Subcutaneous adipose tissue (tissue), 4 donors: ENCODE measurements around the gene GGNBP2. TPM values are rescaled to one million over a fixed set of nuclear protein-coding genes. Genes with fewer than 3 reads are reported as not detected.

Source experiments
- total RNA-seq, 4 donors: library from RNA; depleted of rRNA; stranded (reverse); fragments of >200 nt; gene quantifications; one replicate each; pipeline ENCODE4 v1.1.0, GENCODE V29; 2016
- TF ChIP-seq, protein P1 (sequence below): fragments of 450-650 bp; IDR thresholded peaks from one replicate; pipeline ENCODE4 v1.5.1; 2016; ENCODE audit warnings: low read depth, mild to moderate bottlenecking, control low read depth, antibody characterized with exemption, moderate library complexity

The GGNBP2 gene
- total RNA-seq, 4 donors from 2014 or later = 64.1 to 96.5 (median 91.7) TPM

DNA sequence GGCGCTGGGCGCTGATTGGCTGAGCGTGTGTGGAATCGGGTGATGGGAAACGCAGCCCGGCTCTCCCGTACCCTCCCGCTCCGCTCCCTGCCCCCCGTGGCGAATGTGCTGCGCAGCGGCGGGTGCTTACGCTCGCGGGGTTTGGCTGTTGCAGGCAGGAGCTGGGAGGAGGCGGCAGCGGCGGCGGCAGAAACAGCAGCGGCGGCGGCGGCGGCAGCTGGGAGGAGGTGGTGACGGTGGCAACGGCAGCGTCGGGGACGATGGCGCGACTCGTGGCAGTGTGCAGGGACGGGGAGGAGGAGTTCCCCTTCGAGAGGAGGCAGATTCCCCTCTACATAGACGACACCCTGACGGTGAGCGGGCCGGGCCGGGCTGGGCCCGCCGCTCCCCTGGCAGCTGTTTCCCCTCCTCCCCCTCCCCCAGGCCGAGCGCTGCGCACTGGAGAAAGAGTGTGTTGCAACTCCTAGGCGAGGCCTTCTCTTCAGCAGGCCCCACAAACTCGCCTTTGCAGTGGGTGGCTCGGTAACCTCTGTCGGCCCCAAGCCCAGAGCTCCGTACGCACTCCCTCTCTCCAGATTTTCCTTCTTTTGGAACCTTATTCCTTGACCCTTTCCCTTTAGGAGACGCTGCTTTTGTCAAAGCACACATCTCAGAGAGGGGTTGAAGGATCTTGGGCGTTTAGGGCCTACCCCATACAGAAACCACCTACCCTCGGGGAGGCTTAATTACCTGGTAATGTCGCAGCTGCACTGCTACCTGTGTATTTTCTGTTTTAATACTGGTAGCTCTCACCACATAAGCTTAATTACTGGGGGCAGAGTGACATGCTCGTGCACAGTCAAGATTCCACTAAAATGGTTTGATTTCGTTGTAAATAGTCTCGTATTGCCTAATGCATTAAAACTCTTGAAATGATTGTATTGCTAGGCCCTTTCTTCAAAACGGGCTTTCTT lies 1.0 kb downstream of the GGNBP2 start:
- TF ChIP-seq, protein P1, sequence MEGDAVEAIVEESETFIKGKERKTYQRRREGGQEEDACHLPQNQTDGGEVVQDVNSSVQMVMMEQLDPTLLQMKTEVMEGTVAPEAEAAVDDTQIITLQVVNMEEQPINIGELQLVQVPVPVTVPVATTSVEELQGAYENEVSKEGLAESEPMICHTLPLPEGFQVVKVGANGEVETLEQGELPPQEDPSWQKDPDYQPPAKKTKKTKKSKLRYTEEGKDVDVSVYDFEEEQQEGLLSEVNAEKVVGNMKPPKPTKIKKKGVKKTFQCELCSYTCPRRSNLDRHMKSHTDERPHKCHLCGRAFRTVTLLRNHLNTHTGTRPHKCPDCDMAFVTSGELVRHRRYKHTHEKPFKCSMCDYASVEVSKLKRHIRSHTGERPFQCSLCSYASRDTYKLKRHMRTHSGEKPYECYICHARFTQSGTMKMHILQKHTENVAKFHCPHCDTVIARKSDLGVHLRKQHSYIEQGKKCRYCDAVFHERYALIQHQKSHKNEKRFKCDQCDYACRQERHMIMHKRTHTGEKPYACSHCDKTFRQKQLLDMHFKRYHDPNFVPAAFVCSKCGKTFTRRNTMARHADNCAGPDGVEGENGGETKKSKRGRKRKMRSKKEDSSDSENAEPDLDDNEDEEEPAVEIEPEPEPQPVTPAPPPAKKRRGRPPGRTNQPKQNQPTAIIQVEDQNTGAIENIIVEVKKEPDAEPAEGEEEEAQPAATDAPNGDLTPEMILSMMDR = no peak

DNA sequence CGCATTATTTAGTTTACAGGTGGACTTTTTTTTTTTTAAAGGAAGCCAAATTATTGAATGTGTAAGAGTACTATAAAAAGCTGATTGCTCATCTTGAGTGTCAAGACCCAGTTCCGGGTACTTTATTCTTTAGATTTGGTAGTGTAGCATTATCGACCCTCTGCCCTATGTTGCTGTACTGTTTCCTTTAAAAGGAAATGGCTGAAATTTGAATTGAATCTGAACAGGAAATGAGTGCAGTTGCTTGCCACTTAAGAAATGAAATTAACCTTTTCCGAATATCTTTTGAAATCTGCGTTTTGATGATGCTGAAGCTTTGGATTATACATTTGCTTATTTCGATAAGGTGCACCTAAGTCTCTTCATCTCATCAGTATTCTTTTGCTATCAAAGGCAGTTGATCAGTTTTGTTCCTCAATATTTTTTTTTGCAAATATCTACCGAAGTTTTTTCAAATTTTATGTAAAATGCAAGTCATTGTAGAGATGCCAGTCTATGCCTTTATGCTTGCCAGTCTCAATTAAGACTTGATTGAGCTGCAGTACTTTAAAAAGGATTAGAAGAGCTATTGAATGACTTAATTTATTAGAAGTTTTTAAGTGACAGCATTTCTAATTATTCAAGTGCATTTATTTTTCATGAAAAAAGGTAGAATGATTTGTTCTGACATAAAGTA lies 1.8 kb downstream of the GGNBP2 start:
- TF ChIP-seq, protein P1 = no peak

DNA sequence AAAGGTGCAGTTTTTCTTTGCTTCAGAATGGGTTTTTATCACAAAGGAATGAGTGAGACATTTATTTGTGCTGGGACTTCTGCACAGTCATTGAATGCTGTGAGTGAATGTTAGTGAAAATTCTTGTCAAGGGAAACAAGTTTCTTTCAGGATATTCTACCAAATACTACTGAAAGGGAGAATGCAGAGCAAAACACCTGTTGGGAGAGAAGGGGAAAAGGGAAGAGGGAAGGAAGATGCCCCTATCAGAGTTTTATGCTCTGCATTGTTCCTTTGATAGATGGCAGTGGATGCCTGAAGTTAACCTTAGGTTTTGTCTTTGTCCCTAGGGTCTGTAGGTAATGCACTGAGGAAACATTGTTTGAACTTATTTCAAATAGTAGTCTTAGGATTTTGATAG lies 3.1 kb downstream of the GGNBP2 start:
- TF ChIP-seq, protein P1 = no peak

DNA sequence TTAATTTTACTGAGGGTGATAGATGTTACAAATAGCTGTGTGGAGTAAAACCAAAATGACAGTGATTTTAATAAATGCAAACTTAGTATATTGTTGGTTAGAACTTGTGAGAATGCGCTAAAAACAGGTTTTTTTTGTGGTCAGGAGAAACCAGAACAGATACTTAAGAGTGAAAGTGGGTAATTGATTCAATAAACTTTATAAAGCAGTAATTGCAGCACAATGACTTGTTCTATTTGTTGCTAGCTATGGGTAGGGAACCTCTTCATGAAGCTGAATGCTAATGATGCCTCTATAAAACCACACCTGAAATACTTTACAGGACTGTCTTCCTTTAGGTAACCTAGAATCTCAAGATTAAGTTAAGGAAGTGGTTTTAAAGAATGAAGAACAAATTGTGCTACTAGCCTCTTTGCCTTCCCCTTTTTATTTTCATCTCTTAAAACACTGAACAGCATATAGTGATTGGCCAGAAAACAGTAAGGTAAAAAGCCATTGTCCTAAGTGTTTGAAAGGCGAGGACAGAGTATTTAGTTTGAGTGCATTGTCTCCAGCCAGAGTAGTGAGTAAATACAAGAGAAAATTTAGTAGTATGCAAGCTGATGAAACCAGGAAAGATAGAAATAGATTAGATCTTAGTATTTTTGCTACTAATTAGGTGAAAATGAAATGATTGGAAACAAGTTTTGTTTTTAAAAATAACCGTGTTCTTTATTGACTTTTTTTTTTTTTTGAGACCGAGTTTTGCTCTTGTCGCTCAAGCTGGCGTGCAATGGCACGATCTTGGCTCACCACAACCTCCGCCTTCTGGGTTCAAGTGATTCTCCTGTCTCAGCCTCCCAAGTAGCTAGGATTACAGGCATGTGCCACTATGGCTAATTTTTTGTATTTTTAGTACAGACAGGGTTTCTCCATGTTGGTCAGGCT lies 6.0 kb downstream of the GGNBP2 start:
- TF ChIP-seq, protein P1 = no peak

DNA sequence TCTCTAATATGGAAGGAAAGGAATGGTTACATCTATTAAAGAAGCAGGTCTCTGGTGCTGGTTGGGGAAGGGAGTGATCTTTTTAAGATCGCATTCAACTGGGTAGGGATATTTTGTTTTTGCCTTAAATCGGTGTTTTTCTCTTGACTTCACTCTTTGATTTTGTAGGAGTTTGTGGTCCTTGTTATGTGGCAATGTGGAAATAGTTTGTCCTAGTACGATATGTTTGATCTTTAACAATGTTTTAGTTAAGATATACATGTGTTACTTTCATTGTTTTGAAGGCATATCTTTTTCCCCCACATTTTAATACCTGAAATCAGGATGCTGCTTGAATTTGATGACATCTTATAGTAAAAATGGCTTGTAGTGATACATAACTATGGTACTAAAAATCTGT lies 8.7 kb downstream of the GGNBP2 start:
- TF ChIP-seq, protein P1 = no peak

DNA sequence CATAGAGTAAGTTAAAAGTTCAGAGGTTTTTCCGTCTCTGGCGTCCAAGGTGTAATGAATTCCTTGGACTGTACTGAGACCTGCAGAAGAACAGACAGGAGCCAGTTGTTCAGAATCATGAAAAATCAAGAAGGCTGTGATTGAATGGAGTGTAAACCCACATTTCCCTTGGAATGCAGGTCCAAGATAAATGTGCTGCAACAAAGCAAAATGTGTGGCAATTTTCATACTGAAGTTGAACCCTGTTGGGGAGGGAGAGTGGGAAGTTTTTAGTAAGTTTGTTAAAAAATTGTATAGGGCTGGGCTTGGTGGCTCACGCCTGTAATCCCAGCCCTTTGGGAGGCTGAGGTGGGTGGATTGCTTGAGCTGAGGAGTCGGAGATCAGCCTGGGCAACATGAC lies 21.4 kb downstream of the GGNBP2 start:
- TF ChIP-seq, protein P1 = no peak

DNA sequence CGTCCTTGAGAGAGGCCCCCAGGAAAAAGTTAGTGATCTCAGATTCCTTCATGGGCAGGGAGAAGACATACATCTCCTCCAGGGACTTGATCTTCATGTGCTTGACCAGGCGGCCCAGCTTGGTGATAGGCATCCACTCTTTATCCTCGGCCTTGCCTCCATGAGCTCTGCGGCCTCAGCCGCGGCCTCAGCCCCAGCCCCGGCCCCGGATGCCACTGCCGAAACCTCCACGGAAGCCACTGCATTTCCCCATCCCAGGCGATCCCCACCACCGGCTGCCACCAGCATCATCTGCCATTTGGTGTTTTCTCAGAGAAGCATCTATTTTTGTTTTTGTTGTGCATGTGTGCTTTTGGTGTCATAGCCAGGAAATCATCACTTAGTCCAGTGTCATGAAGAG lies 30.3 kb downstream of the GGNBP2 start:
- TF ChIP-seq, protein P1 = no peak
